ENCODE measurements around the gene CFI.

The CFI gene

DNA sequence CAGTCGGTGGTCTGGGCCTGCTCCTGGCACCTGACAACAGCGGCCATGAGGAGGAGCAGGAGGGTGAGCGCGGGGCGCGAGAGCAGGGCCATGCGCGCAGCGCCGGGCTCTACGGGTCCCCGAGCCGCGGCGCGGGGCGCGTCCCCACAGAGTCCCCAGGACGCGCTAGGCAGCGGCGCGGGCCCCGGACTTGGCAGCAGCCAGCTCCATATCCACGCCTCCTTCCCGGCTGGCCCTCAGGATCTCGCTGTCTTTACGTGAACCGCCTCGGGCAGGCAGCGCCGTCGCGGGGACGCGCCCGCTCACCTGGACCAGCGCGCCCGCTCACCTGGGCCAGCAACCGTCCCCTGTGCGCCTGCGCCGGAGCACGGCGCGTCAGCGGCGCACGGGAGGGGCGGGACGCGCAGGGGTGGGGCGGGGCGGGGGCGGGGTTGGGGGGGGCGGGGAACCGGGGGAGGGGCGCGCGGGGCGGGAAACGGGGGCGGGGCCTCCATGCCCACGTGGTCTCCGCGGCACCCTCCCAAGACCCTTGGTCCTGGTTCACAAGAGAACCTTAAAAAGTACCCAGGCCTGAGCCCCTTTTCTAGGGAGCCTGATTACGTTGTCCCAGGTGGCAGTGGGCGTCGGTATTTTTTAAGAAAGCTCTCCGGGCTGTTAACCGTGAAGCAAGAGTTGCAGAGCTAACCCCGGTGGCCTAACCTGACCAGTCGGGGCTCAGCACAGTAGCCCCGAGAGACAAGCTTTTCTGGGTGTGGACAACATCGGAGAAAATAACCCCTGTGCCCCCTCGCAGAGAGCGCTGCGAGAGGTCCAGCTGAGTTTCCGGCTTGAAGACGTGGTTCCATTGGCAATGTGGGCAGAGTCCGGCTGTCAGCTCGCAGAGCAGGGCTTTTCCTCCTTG lies 71.8 kb downstream of the CFI start, which contains the start of gene PLA2G12A:
PLA2G12A (minus strand) TSS at position 353 of the 901 bp plus-strand sequence; CDS start at position 92, 261 bp downstream.
- DNase-seq, result peak; percentile 61

DNA sequence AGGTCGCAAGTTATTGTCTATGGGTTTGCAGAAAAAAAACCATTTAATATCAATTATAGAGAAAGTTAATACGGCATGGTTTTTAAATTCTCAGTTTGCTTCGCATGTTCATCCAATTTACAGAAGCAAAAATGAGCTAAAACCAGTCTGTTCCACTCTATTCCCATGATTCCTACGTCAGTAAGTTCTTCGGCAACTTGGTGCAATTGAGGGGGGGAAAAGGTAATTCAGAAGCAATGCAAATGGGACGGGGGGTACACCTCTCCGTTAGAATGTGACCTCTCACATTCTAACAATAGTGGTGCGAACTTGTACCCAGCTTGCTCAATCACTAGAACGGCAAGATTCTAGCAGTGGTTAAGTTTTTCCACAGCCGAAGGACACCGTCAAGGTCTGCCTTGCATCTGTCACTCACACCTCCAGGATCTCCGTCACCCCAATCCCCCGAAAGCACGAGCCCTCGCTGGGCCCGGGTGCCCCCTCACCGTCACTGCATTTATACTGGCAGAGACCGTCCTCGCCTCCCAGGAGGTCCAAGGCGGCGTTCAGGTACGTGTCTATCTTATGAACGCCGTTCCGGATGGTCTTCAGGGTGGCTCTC lies 72.6 kb downstream of the CFI start:
- DNase-seq, result no peak

DNA sequence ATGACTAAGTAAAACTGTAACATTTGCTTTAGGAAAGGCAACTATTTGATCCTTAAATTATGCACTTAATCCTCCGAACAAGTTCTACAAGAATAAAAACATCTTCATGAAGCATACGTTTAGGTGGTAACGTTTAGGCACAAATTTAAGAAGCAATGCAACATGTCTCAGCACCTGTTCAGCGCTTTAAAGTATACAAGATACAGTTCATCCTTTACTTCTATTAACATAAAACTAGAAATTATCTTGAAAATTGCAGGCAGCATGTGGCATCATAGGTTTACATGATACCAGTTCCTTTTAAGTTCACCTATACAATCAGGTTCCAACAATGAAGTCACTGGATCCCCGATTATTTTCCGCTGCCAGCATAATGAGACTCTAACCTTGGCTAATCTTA lies 73.4 kb downstream of the CFI start:
- no peak for DNase-seq

DNA sequence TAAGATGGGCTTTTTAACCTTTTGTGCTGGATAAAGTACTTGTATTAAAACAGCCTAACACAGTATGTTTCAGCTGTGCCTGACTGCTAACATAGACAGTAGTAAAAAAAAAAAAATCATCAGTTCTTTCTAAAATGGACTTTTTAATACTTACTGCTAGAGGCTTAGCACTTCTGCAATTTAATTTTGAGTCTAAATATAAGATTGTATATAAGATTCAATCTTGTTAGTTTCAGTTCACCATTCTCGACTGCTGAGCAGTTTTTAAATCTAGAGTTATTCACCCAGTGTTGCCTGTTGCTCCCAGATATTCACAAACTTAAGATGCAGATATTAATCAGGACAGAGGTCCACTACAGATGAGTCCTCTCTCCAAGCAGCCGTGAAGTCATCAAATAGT lies 78.7 kb downstream of the CFI start:
- DNase-seq, result no peak

DNA sequence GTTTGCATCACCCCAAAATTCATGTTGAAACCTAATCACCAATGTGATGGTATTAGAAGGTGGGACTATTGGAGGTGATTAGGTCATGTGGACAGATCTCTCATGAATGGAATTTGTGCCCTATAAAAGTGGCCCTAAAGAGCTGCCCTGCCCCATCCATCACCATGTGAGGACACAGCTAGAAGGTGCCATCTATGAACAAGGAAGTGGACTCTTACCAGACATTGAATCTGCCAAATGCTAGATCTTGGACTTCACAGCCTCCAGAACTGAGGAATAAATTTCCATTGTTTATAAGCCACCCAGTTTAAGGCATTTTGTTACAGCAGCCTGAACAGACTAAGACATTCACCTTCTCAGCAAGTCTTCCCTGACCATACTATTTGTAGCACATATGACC lies 79.4 kb downstream of the CFI start:
- no peak for DNase-seq

DNA sequence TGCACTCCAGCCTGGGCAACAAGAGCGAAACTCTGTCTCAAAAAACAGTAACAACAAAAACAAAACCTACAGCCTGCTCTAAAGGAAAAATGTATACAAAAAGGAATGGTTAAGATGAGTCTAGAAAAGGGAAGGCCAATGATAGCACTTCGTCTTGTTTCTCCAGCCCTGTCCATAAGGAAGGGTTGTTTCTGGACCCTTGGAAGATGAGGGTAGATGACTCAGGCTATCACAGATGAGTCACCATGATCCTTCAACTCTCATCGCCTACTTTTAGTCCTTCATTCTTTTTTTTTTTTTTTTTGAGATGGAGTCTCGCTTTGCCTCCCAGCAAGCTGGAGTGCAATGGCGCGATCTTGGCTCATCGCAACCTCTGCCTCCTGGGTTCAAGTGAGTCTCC lies 80.8 kb downstream of the CFI start:
- DNase-seq, result no peak

DNA sequence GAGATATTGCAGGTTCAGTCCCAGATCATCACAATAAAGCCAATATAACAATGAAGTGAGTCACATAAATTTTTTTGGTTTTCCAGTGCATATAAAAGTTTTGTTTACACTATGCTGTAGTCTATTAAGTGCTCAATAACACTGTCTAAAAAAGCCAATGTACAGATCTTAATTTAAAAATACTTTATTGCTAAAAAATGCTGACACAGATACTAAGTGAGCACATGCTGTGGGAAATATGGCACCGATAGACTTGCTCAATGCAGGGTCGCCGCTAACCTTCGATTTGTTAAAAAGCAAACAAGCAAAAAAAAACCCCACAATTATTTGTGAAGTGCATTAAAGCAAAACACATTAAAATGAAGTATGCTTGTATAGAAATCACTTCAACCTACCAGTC lies 82.2 kb downstream of the CFI start:
- DNase-seq, result no peak

DNA sequence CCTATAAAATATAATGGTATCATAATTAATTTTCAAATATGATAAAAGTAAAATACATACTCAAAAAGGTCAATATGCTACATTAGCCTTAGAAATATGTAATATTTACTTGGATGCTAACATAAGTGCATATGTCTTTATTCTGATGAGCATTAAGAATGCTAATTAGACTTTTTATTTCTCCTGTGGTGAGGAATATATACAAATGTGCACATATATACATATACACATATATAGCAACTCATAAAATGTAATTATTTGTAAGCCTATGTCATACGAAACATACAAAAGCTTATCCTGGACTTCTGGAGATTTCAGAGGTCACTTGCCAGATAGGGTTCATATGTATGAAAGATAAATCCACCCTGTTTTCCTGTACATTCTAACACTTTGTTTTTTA lies 83.0 kb downstream of the CFI start:
- DNase-seq, result no peak

DNA sequence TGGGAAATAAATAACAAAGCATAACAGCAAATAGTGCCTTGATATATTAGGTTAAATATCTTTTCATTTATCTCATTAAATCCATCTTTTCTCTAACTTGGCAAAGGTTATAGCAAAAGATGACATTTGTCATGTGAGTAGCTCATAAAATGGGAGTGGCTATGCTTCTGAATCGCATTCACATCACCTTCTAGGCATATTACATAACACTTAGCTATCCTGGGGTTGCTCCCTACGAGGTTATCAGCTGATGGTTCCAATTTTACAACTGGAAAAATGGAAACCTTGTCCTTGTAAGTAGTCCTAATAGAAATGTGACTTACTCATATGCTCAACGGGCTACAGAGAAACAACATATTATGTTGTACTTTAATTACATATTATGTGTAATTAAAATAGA lies 88.3 kb downstream of the CFI start:
- DNase-seq, result no peak

DNA sequence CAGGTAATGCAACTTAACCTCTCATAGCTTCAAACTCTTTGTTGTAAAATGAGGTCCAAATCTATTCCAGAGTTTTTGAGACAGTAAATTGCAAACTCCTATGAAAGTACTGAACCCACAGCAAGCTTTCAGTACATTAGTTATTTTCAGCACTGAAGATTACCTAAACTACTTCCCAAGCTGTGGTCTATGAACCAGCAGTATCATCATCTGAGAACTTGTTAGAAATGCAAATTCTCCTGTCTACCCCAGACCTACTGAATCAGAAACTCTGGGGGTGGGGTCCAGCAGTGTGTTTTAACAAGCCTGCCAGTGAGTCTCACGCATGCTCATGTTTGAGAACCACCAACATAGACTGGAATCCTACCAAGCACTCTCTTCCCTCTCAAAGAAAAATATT lies 92.8 kb downstream of the CFI start:
- no peak for DNase-seq

DNA sequence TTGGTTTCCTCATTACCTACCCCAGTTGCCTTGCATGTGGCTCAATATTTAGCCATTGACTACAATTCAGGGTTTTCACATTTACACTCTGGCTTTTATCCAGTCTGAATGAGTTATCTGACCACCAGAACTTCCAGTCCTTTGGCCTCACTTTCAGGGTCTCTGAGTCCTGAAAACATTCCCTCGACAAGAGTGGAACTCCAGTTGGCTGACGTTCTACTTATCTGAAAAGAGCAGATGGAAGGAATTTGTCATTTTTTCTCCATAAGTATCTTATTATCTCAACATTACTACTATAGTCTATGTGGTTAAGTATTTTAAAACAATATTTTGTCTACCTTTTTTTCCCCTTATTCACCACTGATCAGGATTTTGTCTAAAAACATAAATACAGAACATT lies 93.4 kb downstream of the CFI start:
- DNase-seq, result no peak

DNA sequence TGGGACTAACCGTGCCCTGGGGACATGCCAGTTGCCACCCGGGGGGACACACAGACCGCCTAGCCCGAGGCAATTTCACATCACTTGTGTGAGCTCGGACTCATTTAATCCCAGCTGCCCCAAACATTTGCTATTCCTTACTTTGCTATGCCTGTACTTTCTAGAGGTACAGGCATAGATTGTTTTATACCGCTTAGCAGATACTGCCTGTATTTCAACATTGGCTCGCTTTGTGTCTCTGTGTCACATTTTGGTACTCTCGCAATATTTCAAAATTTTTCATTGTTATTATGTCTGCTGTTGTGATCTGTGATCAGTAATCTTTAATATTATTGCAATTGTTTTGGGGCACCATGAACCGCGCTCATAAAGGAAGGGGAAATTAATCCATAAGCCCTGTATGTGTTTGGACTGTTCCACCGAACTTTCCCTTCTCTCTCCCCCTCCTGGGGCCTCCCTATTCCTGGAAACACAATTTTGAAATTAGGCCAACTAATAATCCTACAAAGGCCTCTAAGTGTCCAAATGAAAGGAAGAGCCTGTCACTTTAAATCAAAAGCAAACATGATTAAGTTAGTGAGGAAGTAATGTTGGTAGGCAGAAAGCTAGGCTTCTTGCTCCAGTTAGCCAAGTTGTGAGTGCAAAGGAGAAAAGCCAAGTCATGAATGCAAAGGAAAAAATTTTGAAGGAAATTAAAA lies 98.0 kb downstream of the CFI start:
- DNase-seq, result no peak

DNA sequence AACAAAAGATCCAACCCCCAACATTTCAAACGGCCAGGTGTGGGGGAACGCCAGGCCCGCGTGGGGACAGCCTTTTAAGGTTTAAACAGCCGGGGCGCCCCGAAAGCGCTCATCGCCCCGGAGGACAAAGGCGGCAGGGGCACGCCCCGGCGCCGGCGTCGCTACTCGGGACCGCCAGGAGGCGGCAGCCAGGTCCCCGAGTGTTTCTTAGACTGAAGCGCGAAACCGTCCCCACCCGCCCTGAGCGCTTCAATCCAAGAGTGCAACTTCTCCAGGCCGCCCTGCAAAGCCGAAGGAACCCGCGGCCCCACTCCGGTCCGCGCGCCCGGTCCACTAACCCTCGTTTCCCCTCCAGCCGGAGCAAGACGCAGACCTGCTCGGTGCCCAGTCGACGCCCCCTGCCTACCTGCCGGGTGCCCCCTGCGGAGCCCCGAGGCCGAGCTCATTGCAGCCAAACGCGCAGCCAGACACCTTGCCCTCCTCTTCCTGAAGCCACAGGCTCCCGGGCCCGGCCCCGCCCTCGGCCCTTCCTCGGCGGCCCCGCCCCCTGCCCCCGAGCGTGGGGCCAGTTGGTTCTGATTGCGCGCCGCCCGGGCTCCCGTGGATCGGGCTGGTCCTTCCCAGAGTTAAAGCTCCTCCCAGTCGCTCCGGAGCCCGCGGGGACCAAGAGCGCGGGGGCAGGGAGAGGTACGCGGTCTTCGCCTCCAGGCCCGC lies 98.7 kb downstream of the CFI start, which contains the start of gene CASP6:
CASP6 (minus strand) TSS at position 496 of the 714 bp plus-strand sequence; CDS start at position 446, 50 bp downstream.
- peak; percentile 17 for DNase-seq

DNA sequence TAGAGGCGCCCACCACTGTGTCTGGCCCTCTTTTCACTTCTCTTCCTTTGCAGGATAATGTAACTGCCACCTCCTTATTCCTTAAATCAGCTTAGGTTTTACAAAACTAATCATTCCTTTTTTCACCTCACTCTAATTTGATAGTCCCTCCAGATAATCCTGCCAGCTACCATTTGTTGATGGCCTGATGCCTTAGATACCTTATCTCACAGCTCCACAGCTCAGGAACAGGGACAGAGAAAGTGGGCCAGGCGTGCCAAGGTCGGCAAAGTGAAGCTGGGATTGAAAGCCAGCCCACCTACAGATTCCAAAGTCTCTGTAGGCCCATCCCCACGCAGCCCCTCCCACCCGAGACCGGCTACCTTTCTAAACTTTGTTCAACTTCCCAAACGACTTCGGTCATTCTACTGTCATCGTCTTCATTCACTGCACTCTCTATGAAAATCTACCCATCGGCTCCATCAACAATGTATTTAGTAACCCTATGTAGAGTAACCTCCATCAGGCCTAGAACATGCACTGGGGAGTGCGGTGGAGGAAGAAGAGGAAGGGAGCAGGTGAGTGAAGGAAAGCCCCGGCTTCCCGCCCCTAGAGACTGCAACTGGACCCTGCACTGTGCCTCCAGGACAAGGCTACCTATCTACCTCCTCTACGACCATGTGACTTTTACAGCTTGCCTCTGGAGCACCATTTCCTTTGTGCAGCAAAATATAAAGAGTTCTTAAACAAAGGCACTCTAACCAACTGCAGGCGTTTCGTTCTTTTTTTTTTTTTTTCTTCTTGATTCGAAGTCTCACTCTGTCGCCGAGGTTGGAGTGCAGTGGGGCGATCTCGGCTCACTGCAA lies 100.0 kb downstream of the CFI start:
- no peak for DNase-seq

DNA sequence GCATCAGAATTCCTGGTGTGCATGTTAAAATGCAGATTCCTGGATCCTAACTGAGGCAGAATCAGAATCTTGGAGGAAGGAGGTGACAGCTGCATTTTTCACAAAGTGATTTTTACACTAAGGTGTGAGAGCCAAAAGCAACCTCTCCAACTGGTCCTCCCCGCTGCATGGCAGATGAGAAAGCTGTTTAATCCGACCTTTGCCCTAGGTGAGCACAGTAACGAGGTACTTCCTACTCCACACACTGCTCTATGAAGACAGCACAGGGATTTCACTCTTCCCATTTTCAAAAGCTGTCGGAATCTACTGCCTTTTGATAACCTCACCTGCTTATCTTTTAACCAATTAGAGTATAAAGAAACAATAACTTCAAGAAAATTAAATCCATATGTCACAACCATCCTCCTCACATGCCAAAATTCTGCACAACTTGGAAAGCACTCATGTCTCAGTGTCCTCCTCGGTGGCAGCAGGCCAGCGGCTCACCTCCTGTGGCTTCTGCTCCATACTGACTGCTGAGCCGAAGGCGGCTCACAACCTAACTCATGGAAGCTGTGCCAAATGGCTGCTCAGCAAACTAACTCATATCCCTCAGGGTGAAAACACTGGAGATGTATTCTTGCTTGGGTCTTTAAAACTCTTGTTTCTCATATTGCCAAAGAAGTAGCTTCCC lies 102.1 kb downstream of the CFI start:
- no peak for DNase-seq

DNA sequence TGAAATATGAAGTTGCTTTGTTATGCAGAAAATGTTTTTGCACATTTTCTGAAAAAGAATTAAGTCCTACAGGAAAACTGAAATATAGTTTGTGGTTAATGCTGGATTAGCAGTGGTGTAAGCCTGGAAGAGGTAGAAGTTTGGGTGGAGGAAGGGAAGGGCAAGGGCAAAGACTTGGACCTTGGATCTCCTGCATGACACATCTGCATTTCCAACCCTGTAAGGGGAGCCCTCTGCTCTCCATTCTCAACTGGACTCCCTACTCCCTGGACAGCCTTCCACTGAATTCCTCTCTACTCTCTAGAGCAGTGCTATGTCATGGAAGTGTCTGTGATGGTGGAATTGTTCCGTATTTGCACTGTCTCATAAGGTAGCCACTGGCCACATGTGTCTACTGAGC lies 103.1 kb downstream of the CFI start:
- no peak for DNase-seq

DNA sequence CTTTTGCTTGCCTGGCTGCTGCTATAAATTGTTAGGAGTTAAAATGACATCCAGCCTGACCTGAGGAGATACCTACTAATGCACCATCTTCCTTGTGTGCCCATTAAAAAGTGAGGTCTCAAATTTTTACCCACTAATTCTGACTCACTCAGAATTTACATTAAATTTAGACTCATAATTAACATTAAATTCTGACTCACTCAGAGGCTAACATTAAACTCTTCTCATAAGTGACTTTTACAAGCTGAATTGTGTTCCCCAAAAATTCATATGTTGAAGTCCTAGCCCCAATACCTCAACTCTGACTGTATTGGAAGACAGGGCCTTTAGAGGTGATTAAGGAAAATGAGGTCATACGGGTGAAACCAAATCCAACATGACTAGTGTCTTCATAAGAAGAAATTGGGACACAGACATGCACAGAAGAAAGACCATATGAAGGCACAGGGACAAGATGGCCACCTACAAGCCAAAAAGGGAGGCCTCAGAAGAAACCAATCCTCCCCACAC lies 110.3 kb downstream of the CFI start:
- no peak for DNase-seq
